BJ (cell line): ENCODE data around the gene EPB41L4B. TPM values are rescaled to one million over a fixed set of nuclear protein-coding genes. Genes with fewer than 3 reads are reported as not detected.

Experiments
- CTCF ChIA-PET: fragments of 350-600 bp; formaldehyde crosslinking; extraction: SDS; loops from one replicate; lab custom pipeline; 2021; ENCODE audit warnings: antibody characterized with exemption, inconsistent platforms; lab: Yijun Ruan, JAX
- POLR2A ChIA-PET: fragments of 300-600 bp; sonication (Branson Sonifier 250); formaldehyde crosslinking; extraction: SDS; loops from one replicate; lab custom pipeline; 2021; ENCODE audit warnings: antibody characterized with exemption; lab: Charles Lee
- DNase-seq: peaks from one replicate; pipeline ENCODE4 v3.0.0-alpha.2; 2011; ENCODE audit warnings: low read depth
- H3K27me3 ChIP-seq: 2 replicates; pipeline ENCODE4 v1.6.0; 2011; ENCODE audit warnings: low read length; ENCODE audit not compliant: control insufficient read depth, insufficient read depth
- H3K36me3 ChIP-seq: 2 replicates; pipeline ENCODE4 v1.5.1; 2011; ENCODE audit warnings: low read length; ENCODE audit not compliant: control insufficient read depth, insufficient read depth
- H3K4me3 ChIP-seq: 2 replicates; pipeline ENCODE4 v1.5.1; 2011; ENCODE audit warnings: low read depth, mild to moderate bottlenecking, control low read depth, low read length
- polyA plus RNA-seq: library from polyadenylated mRNA; depleted of rRNA; stranded (reverse); fragments of >200 nt; gene quantifications from 2 replicates; pipeline ENCODE4 v1.2.3, GENCODE V29; 2011
- TF ChIP-seq, protein P1 (sequence below): IDR thresholded peaks from 2 replicates; pipeline ENCODE4 v1.5.1; 2011; ENCODE audit warnings: low read depth, mild to moderate bottlenecking, control low read depth, inconsistent platforms, low read length, moderate library complexity; ENCODE audit not compliant: insufficient read depth

The EPB41L4B gene
- polyA plus RNA-seq, 1 experiment: 0.21 TPM

DNA sequence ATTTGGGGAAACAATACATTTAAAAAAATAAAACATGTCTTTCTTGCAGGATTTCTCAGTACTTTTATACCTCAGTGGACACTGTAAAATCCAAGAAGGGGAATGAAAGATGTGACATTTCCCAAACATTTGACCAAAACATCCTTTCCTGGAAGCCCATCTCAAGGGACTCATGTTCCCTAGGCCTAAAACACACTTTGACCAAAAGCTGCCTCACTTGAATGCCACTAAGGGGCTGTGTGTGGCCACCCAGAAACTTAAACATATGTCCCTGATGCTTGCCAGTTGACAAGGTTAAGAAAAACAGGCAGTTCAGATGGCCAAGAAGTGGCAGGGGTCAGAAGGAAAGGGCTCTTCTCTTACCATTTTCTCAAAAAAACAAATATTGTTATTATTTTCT, 73.6 kb downstream of the EPB41L4B start:
- POLR2A ChIA-PET: no interaction called here

DNA sequence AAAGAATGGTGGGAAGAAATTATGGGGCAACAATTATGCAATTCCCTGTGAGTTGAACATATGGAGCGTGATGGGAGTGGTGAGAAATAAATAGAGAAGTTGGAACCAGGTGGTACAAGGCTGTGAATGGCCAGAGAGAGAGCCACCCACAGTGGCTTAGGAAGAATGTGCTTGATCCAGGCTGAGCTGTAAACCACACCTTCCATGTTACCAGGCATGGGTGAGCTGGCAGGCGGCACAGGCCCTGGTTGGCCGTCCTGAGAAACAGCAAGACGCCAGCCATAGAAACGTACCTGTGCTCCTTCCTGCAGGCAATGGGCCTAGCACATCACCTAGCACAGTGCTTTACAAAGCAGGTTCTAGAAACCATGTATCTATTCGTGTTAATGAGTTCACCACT, 74.3 kb downstream of the EPB41L4B start:
- H3K4me3 ChIP-seq: no peak overlapping the region
- DNase-seq: no peak
- TF ChIP-seq, protein P1, sequence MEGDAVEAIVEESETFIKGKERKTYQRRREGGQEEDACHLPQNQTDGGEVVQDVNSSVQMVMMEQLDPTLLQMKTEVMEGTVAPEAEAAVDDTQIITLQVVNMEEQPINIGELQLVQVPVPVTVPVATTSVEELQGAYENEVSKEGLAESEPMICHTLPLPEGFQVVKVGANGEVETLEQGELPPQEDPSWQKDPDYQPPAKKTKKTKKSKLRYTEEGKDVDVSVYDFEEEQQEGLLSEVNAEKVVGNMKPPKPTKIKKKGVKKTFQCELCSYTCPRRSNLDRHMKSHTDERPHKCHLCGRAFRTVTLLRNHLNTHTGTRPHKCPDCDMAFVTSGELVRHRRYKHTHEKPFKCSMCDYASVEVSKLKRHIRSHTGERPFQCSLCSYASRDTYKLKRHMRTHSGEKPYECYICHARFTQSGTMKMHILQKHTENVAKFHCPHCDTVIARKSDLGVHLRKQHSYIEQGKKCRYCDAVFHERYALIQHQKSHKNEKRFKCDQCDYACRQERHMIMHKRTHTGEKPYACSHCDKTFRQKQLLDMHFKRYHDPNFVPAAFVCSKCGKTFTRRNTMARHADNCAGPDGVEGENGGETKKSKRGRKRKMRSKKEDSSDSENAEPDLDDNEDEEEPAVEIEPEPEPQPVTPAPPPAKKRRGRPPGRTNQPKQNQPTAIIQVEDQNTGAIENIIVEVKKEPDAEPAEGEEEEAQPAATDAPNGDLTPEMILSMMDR: no peak
- H3K36me3 ChIP-seq: no peaks in the 10 kb centered on the region
- ChIA-PET CTCF (interaction anchor here (1.4 kb wide), 1 partner anchor 17 kb away, joined by 3 read pairs; no protein-coding TSS in a partner anchor), POLR2A (no interaction called here)
- H3K27me3 ChIP-seq: no peaks in the 10 kb centered on the region

More for the DNA sequence above, 73.6 kb downstream of the EPB41L4B start:
- H3K36me3 ChIP-seq: no peaks in the 10 kb centered on the region
- TF ChIP-seq, protein P1: no peak
- CTCF ChIA-PET: interaction anchor here (1.4 kb wide), 1 partner anchor 17 kb away, joined by 3 read pairs; no protein-coding TSS in a partner anchor
- no peak for DNase-seq
- no peak overlapping the region for H3K4me3 ChIP-seq
- no peaks in the 10 kb centered on the region for H3K27me3 ChIP-seq

DNA sequence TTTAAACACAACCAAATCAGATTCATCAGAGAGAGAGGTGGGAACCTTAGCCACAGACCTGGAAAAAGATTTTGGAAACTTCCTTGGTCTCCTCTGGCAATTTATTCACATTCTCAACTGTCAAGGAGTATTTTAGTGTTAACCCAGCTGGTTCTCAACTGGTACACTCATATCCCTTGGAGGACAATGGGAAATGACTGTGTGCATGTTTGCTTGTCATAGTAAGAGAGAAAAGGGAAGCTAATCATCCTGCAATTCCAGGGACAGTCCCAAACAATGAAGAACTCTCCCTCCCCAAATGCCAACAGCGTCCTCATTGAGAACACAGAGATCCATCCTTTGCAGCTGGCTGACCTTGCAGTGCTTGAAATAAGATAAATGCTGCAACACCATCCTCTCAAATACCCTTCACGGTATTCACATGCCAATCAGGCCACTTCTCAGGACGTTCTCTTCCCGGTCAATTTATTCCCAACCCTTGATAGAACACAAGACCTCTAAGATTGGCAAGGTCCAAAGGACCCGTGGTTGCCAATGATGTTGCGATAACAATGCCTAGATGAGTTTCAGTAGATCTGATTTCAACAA, 75.5 kb downstream of the EPB41L4B start:
- no peak for DNase-seq
- TF ChIP-seq, protein P1: no peak
- Histone ChIP-seq H3K27me3 (no peaks in the 10 kb centered on the region), H3K4me3 (no peak overlapping the region), H3K36me3 (no peaks in the 10 kb centered on the region)
- POLR2A ChIA-PET: no interaction called here
- CTCF ChIA-PET: interaction anchor here (0.6 to 1.9 kb wide), 14 partner anchors 8 to 269 kb away, joined by 3 to 7 read pairs (median 4); no protein-coding TSS in a partner anchor

DNA sequence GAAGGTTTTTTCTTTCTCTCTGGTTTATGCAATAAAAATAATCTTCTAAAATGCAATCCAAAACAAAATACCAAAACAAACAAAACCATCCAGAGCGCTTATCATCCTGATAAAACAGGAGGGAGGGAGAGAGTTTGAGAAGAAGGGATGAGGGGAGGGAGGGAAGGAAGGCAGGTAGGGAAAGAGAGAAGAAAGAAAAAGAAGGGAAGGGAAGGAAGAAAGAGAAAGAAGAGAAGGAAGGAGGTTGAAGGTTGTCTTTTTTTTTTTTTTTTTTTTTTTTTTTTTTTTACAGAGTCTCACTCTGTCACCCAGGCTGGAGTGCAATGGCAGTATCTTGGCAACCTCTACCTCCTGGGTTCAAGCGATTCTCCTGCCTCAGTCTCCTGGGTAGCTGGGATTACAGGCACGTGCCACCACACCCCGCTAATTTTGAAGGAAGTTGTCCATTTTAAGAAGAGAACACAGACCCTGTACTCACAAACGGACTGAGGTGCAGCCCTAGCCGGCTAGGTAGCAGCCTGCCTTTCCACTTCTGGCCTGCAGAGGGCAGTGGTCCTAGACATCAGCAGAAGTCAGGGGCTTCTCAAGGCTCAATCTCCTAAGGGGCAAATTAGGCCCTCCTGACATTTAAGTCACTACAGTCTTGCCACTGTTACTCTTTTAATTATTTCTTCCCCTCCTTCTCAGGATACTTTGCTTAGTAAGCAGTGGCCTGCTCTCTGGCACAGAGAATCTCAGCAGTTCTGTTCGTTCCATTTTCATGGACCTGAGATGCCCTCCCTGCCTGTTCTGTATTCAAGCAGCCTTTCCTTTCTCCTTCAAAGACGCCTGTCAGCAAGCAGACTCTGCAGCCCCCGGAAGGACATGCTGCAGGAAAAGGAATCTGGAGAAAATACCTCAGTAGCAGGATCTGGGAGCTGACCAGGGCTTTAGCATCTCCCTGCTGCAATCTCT, 76.4 kb downstream of the EPB41L4B start:
- no peaks in the 10 kb centered on the region for H3K27me3 ChIP-seq
- POLR2A ChIA-PET: no interaction called here
- DNase-seq: no peak
- TF ChIP-seq, protein P1: peak; percentile 96
- H3K4me3 ChIP-seq: no peak overlapping the region
- H3K36me3 ChIP-seq: no peaks in the 10 kb centered on the region
- CTCF ChIA-PET: interaction anchor here (0.6 to 1.9 kb wide), 14 partner anchors 9 to 268 kb away, joined by 3 to 7 read pairs (median 4); no protein-coding TSS in a partner anchor

DNA sequence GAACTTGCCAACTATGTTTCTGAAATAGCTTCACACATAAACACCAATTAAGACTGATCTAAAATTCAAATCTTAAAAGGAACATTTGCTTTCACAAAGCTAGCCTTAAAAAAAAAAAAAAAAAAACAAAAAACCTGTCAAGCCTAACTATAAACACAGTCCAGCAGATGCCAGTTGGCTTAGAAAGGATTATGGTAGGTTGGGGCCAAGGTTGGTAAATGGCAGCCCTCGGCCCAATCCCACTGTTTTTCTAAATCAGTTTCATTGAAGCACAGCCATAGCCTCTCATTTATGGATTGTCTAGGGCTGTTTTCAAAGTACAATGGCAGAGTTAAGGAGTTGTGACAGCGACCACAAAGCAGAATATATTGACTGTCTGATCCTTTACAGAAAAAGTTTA, 78.1 kb downstream of the EPB41L4B start:
- TF ChIP-seq, protein P1: no peak
- POLR2A ChIA-PET: no interaction called here

More for the DNA sequence above, 78.1 kb downstream of the EPB41L4B start:
- no peaks in the 10 kb centered on the region for H3K27me3 ChIP-seq
- no peak overlapping the region for H3K4me3 ChIP-seq
- CTCF ChIA-PET: interaction anchor here (1.2 kb wide), 1 partner anchor 77 kb away, joined by 3 read pairs; no protein-coding TSS in a partner anchor
- no peak for DNase-seq
- H3K36me3 ChIP-seq: no peaks in the 10 kb centered on the region
